ENCODE data around the gene CUX1. TPM values are rescaled to one million over a fixed set of nuclear protein-coding genes. Genes with fewer than 3 reads are reported as not detected.

Gene CUX1
- total RNA-seq, 1 experiment from 2014 or later, result 39.6 TPM

- BruUV-seq (replicated peaks), result no TSS peak
- DNase-seq, result no peak
- Histone ChIP-seq H3K9me3 (ENCODE audit: low read length) (no peaks in the 10 kb centered on the region), H3K27ac (ENCODE audit: low read length) (no peak overlapping the region), H3F3A (ENCODE audit: low read length, unreplicated experiment) (no peaks in the 10 kb centered on the region), H4K20me1 (ENCODE audit: low read length) (no peaks in the 10 kb centered on the region), H2AFZ (ENCODE audit: low read length) (no peak overlapping the region), H3K9ac (ENCODE audit: low read length) (no peak overlapping the region), H3K36me3 (ENCODE audit: low read depth, low read length) (no peaks in the 10 kb centered on the region), H3K9me2 (replicated peaks; ENCODE audit: low read length) (no peaks in the 10 kb centered on the region), H3K4me3 (ENCODE audit: low read length) (no peak overlapping the region), H3K4me1 (ENCODE audit: insufficient read depth, low read length) (peaks cover 11% of the 10 kb centered on the region), H3K4me2 (ENCODE audit: low read length) (no peak overlapping the region), H3K79me2 (ENCODE audit: low read length) (no peaks in the 10 kb centered on the region), H3K27me3 (ENCODE audit: low read length) (no peaks in the 10 kb centered on the region)
- intact Hi-C loops (cut with micrococcal nuclease), result no loop called here
- ATAC-seq, result no peak
- ChIA-PET POLR2A (ENCODE audit: unreplicated experiment) (no interaction called here), CTCF (interaction anchor here (0.5 kb wide), 1 partner anchor 26 kb away, joined by 5 read pairs; no protein-coding TSS in a partner anchor)
- TF ChIP-seq EZH2phosphoT487 (IDR thresholded peaks at IDR 0.05; ENCODE audit: borderline replicate concordance, low read length) (no peak), EZH2 (IDR thresholded peaks at IDR 0.05; ENCODE audit: low read length, unreplicated experiment) (no peak), CTCF (conservative IDR thresholded peaks at IDR 0.05; ENCODE audit: low read depth, low read length) (no peak)
Observed at GRCh38 chr7:102283477-102284189, 466.2 kb downstream of the CUX1 start.

DNA sequence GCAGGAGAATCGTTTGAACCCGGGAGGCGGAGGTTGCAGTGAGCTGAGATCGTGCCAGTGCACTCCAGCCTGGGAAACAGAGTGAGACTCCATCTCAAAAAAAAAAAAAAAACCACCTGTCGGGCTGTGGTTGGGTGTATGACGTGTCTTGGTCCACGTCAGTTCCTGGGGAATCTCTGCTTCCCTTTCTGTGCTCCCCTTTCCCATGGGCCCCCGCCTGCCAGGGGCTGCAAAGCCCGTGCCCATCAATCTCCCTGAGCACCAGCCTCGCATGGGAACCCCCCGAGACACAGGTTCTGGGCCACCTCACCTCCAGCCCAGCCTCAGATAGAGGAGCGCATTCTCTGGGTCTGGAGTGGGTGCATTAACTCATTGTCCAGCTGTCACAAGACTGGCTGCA lies 467.0 kb downstream of the CUX1 start:
- Histone ChIP-seq H3K79me2 (ENCODE audit: low read length) (no peaks in the 10 kb centered on the region), H3K9ac (ENCODE audit: low read length) (no peak overlapping the region), H3K4me2 (ENCODE audit: low read length) (no peak overlapping the region), H3K4me1 (ENCODE audit: insufficient read depth, low read length) (peaks cover 11% of the 10 kb centered on the region), H3K9me3 (ENCODE audit: low read length) (no peaks in the 10 kb centered on the region), H3K27ac (ENCODE audit: low read length) (no peak overlapping the region), H4K20me1 (ENCODE audit: low read length) (no peaks in the 10 kb centered on the region), H3K4me3 (ENCODE audit: low read length) (no peak overlapping the region), H2AFZ (ENCODE audit: low read length) (no peak overlapping the region), H3K36me3 (ENCODE audit: low read depth, low read length) (no peaks in the 10 kb centered on the region), H3F3A (ENCODE audit: low read length, unreplicated experiment) (no peaks in the 10 kb centered on the region), H3K9me2 (replicated peaks; ENCODE audit: low read length) (no peaks in the 10 kb centered on the region), H3K27me3 (ENCODE audit: low read length) (no peaks in the 10 kb centered on the region)
- TF ChIP-seq CTCF (conservative IDR thresholded peaks at IDR 0.05; ENCODE audit: low read depth, low read length) (no peak), EZH2 (IDR thresholded peaks at IDR 0.05; ENCODE audit: low read length, unreplicated experiment) (no peak)
- ATAC-seq, result no peak
- CTCF ChIA-PET, result no interaction called here
- BruUV-seq (replicated peaks), result no TSS peak
- DNase-seq, result no peak
- POLR2A ChIA-PET (ENCODE audit: unreplicated experiment), result no interaction called here
- intact Hi-C loops (cut with micrococcal nuclease), result no loop called here

- POLR2A ChIA-PET (ENCODE audit: unreplicated experiment), result no interaction called here
- H3K27ac ChIP-seq (ENCODE audit: low read length), result no peak overlapping the region
- intact Hi-C loops (cut with micrococcal nuclease), result loop anchor here (5.0 kb wide), 1 partner anchor 77 kb away; no protein-coding TSS in a partner anchor
Observed at GRCh38 chr7:102284891-102285539, 467.6 kb downstream of the CUX1 start.

More at GRCh38 chr7:102284891-102285539, 467.6 kb downstream of the CUX1 start:
- Histone ChIP-seq H3K36me3 (ENCODE audit: low read depth, low read length) (no peaks in the 10 kb centered on the region), H3K9me2 (replicated peaks; ENCODE audit: low read length) (no peaks in the 10 kb centered on the region), H3K9me3 (ENCODE audit: low read length) (no peaks in the 10 kb centered on the region), H3K9ac (ENCODE audit: low read length) (no peak overlapping the region), H3F3A (ENCODE audit: low read length, unreplicated experiment) (no peaks in the 10 kb centered on the region), H3K4me1 (ENCODE audit: insufficient read depth, low read length) (peaks cover 11% of the 10 kb centered on the region), H2AFZ (ENCODE audit: low read length) (no peak overlapping the region), H4K20me1 (ENCODE audit: low read length) (no peaks in the 10 kb centered on the region), H3K4me2 (ENCODE audit: low read length) (no peak overlapping the region), H3K79me2 (ENCODE audit: low read length) (no peaks in the 10 kb centered on the region), H3K4me3 (ENCODE audit: low read length) (no peak overlapping the region), H3K27me3 (ENCODE audit: low read length) (no peaks in the 10 kb centered on the region)
- DNase-seq, result no peak
- no peak for TF ChIP-seq EZH2phosphoT487 (IDR thresholded peaks at IDR 0.05; ENCODE audit: borderline replicate concordance, low read length)
- no peak for TF ChIP-seq CTCF (conservative IDR thresholded peaks at IDR 0.05; ENCODE audit: low read depth, low read length)
- no TSS peak for BruUV-seq (replicated peaks)
- no peak for ATAC-seq
- CTCF ChIA-PET, result no interaction called here
